NCI-H2081 treated with DMSO at 0.1 percent for 48 hours (cell line): Measurements from ENCODE around the gene HLA-DPA1.

Experiments used
- DNase-seq: peaks from one replicate; lab custom pipeline; 2025; lab: John Stamatoyannopoulos, UW

HLA-DPA1 gene

GRCh38 chr6:33088931-33089620, 15.6 kb upstream of the HLA-DPA1 start:
- DNase-seq = no peak

GRCh38 chr6:33088258-33088930, 14.9 kb upstream of the HLA-DPA1 start:
- no peak for DNase-seq

GRCh38 chr6:33085627-33086026, 12.2 kb upstream of the HLA-DPA1 start:
- DNase-seq = no peak

- no peak for DNase-seq
These were observed 9.3 kb upstream of the HLA-DPA1 start for GRCh38 chr6:33082702-33083101.

- no peak for DNase-seq
These were observed 7.8 kb upstream of the HLA-DPA1 start for GRCh38 chr6:33081098-33081824.

GRCh38 chr6:33080127-33081089, 7.0 kb upstream of the HLA-DPA1 start:
- no peak for DNase-seq

- DNase-seq = no peak
These were observed 6.1 kb upstream of the HLA-DPA1 start for GRCh38 chr6:33079580-33079979.

- no peak for DNase-seq
These were observed 5.6 kb upstream of the HLA-DPA1 start for GRCh38 chr6:33078919-33079521.

GRCh38 chr6:33078442-33078841, 5.0 kb upstream of the HLA-DPA1 start:
- no peak for DNase-seq

- DNase-seq = no peak
These were observed 4.5 kb upstream of the HLA-DPA1 start for GRCh38 chr6:33077908-33078307.

GRCh38 chr6:33076406-33076934, 3.0 kb upstream of the HLA-DPA1 start:
- no peak for DNase-seq

GRCh38 chr6:33075568-33076405, 2.3 kb upstream of the HLA-DPA1 start, which contains the start of gene HLA-DPB1:
HLA-DPB1 (plus strand) TSS chr6:33075990; CDS start chr6:33076042, 52 bp downstream.
- no peak for DNase-seq

GRCh38 chr6:33075208-33075567, 1.7 kb upstream of the HLA-DPA1 start:
- DNase-seq = no peak

GRCh38 chr6:33072508-33073100, 845 bp downstream of the HLA-DPA1 start:
- DNase-seq = no peak

GRCh38 chr6:33071569-33071968, 1.9 kb downstream of the HLA-DPA1 start:
- no peak for DNase-seq

GRCh38 chr6:33070909-33071308, 2.5 kb downstream of the HLA-DPA1 start:
- no peak for DNase-seq

GRCh38 chr6:33069021-33069738, 4.3 kb downstream of the HLA-DPA1 start:
- no peak for DNase-seq

GRCh38 chr6:33066917-33067521, 6.4 kb downstream of the HLA-DPA1 start:
- no peak for DNase-seq

- no peak for DNase-seq
These were observed 8.1 kb downstream of the HLA-DPA1 start for GRCh38 chr6:33065312-33065711.
